HEK293 (cell line): ENCODE results near the gene BET1.

ENCODE experiments used
- SETDB1 ChIP-seq: IDR thresholded peaks from one replicate; pipeline ENCODE4 v1.6.1; 2017; ENCODE audit warnings: mild to moderate bottlenecking, low read length, moderate library complexity, mixed read lengths; ENCODE audit not compliant: insufficient read length
- TCF7L2 ChIP-seq: IDR thresholded peaks from 2 replicates; pipeline ENCODE4 v1.6.1; 2011; ENCODE audit warnings: low read depth, mild to moderate bottlenecking, inconsistent platforms, low read length, moderate library complexity, borderline replicate concordance
- ZNF121 ChIP-seq: fragments of 450-650 bp; formaldehyde crosslinking; IDR thresholded peaks from 2 replicates; pipeline ENCODE4 v1.5.1; 2016; ENCODE audit warnings: missing biosample characterization, missing genetic modification characterization
- ZNF391 ChIP-seq: fragments of 450-650 bp; formaldehyde crosslinking; IDR thresholded peaks from 2 replicates; pipeline ENCODE4 v1.5.1; 2016; ENCODE audit warnings: low read depth, missing biosample characterization, missing genetic modification characterization, borderline replicate concordance
- ZNF548 ChIP-seq: fragments of 450-650 bp; formaldehyde crosslinking; IDR thresholded peaks from 2 replicates; pipeline ENCODE4 v1.5.1; 2016; ENCODE audit warnings: missing biosample characterization, missing genetic modification characterization
- TF ChIP-seq, protein P1 (sequence below): fragments of 450-650 bp; formaldehyde crosslinking; IDR thresholded peaks from 2 replicates; pipeline ENCODE4 v1.5.1; 2016; ENCODE audit warnings: missing biosample characterization, missing genetic modification characterization
- TF ChIP-seq, protein P2 (sequence below): fragments of 450-650 bp; formaldehyde crosslinking; IDR thresholded peaks from 2 replicates; pipeline ENCODE4 v1.5.1; 2016; ENCODE audit warnings: missing biosample characterization, missing genetic modification characterization

DNA sequence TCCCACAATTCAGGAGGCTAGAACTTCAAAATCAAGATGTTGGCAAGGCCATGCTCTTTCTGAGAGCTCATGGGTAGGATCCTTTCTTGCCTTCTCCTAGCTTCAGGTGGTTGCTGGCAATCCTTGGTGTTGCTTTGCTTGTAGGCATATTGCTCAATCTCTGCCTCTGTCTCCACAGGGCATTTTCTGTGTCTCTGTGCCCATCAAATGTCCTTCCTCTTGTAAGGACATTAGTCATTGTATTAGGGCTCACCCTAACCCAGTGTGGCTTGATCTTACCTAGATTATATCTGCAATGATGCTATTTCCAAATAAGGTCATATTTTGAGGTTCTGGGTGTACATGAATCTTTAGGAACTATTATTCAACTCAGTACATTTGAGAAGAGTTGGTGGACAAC lies 20.1 kb downstream of the BET1 start:
- TF ChIP-seq, protein P1, sequence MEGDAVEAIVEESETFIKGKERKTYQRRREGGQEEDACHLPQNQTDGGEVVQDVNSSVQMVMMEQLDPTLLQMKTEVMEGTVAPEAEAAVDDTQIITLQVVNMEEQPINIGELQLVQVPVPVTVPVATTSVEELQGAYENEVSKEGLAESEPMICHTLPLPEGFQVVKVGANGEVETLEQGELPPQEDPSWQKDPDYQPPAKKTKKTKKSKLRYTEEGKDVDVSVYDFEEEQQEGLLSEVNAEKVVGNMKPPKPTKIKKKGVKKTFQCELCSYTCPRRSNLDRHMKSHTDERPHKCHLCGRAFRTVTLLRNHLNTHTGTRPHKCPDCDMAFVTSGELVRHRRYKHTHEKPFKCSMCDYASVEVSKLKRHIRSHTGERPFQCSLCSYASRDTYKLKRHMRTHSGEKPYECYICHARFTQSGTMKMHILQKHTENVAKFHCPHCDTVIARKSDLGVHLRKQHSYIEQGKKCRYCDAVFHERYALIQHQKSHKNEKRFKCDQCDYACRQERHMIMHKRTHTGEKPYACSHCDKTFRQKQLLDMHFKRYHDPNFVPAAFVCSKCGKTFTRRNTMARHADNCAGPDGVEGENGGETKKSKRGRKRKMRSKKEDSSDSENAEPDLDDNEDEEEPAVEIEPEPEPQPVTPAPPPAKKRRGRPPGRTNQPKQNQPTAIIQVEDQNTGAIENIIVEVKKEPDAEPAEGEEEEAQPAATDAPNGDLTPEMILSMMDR (tag by site-specific recombination), result no peak
- TF ChIP-seq TCF7L2, result no peak
- TF ChIP-seq, protein P2, sequence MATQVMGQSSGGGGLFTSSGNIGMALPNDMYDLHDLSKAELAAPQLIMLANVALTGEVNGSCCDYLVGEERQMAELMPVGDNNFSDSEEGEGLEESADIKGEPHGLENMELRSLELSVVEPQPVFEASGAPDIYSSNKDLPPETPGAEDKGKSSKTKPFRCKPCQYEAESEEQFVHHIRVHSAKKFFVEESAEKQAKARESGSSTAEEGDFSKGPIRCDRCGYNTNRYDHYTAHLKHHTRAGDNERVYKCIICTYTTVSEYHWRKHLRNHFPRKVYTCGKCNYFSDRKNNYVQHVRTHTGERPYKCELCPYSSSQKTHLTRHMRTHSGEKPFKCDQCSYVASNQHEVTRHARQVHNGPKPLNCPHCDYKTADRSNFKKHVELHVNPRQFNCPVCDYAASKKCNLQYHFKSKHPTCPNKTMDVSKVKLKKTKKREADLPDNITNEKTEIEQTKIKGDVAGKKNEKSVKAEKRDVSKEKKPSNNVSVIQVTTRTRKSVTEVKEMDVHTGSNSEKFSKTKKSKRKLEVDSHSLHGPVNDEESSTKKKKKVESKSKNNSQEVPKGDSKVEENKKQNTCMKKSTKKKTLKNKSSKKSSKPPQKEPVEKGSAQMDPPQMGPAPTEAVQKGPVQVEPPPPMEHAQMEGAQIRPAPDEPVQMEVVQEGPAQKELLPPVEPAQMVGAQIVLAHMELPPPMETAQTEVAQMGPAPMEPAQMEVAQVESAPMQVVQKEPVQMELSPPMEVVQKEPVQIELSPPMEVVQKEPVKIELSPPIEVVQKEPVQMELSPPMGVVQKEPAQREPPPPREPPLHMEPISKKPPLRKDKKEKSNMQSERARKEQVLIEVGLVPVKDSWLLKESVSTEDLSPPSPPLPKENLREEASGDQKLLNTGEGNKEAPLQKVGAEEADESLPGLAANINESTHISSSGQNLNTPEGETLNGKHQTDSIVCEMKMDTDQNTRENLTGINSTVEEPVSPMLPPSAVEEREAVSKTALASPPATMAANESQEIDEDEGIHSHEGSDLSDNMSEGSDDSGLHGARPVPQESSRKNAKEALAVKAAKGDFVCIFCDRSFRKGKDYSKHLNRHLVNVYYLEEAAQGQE (tag by site-specific recombination), result no peak
- TF ChIP-seq ZNF391 (tag by site-specific recombination), result no peak
- no peak for TF ChIP-seq ZNF121 (tag by site-specific recombination)
- no peak for TF ChIP-seq ZNF548 (tag by site-specific recombination)
- TF ChIP-seq SETDB1, result no peak
